ENCODE measurements around the gene KLHDC1. TPM values are rescaled to one million over a fixed set of nuclear protein-coding genes. Genes with fewer than 3 reads are reported as not detected.

The KLHDC1 gene
- total RNA-seq, 2 donors from 2014 or later: 0.35 to 0.77 TPM

- Mint-ChIP-seq H3K27ac (no peak overlapping the region), H3K27me3 (ENCODE audit: insufficient read depth) (no peaks in the 10 kb centered on the region), H3K4me3 (no peak overlapping the region), H3K36me3 (ENCODE audit: low read depth) (peaks cover 70% of the 10 kb centered on the region), H3K9me3 (no peaks in the 10 kb centered on the region), H3K4me1 (no peaks in the 10 kb centered on the region)
- no peak for DNase-seq
- Histone ChIP-seq H3K27me3 (ENCODE audit: control insufficient read depth, insufficient read depth, low read length, poor library complexity, severe bottlenecking) (no peaks in the 10 kb centered on the region), H3K27ac (ENCODE audit: low read depth, low read length) (no peak overlapping the region), H3K36me3 (ENCODE audit: control insufficient read depth, insufficient read depth, low read length) (peaks cover 98% of the 10 kb centered on the region), H3K9me3 (ENCODE audit: control insufficient read depth, low read length) (no peaks in the 10 kb centered on the region), H3K4me3 (ENCODE audit: low read length) (no peak overlapping the region), H3K4me1 (ENCODE audit: control insufficient read depth, insufficient read depth, low read length) (no peaks in the 10 kb centered on the region), H3K9ac (ENCODE audit: extremely low read depth, low read length, poor library complexity, severe bottlenecking) (no peak overlapping the region)
- 95% methylated on average over 2 to 3 of the region's 3 CpGs for WGBS, 2 experiments (ENCODE audit: insufficient coverage in 1 of 2, insufficient read length in 1 of 2)
- TF ChIP-seq CTCF (conservative IDR thresholded peaks at IDR 0.05): no peak
These were observed 90.6 kb downstream of the KLHDC1 start for GRCh38 chr14:49783394-49784014.

- Mint-ChIP-seq H3K36me3 (ENCODE audit: low read depth) (peaks cover 70% of the 10 kb centered on the region), H3K4me1 (no peaks in the 10 kb centered on the region), H3K9me3 (no peaks in the 10 kb centered on the region), H3K27me3 (ENCODE audit: insufficient read depth) (no peaks in the 10 kb centered on the region), H3K27ac (no peak overlapping the region), H3K4me3 (no peak overlapping the region)
- TF ChIP-seq CTCF (conservative IDR thresholded peaks at IDR 0.05): no peak
- no peaks in the 10 kb centered on the region for H3K4me1 ChIP-seq (ENCODE audit: control insufficient read depth, insufficient read depth, low read length)
- no peak overlapping the region for H3K27ac ChIP-seq (ENCODE audit: low read depth, low read length)
- no peak overlapping the region for H3K9ac ChIP-seq (ENCODE audit: extremely low read depth, low read length, poor library complexity, severe bottlenecking)
- H3K9me3 ChIP-seq (ENCODE audit: control insufficient read depth, low read length): no peaks in the 10 kb centered on the region
- H3K4me3 ChIP-seq (ENCODE audit: low read length): no peak overlapping the region
- peaks cover 92% of the 10 kb centered on the region for H3K36me3 ChIP-seq (ENCODE audit: control insufficient read depth, insufficient read depth, low read length)
- H3K27me3 ChIP-seq (ENCODE audit: control insufficient read depth, insufficient read depth, low read length, poor library complexity, severe bottlenecking): no peaks in the 10 kb centered on the region
- DNase-seq: no peak
- WGBS, 2 experiments (ENCODE audit: insufficient coverage in 1 of 2, insufficient read length in 1 of 2): 98% methylated on average over 2 of the region's 2 CpGs; no CpG with 5 or more reads in 1 of the 2 experiments
These were observed 93.4 kb downstream of the KLHDC1 start for GRCh38 chr14:49786315-49786714.

GRCh38 chr14:49792618-49793017, 99.7 kb downstream of the KLHDC1 start:
- Histone ChIP-seq H3K27ac (ENCODE audit: low read depth, low read length) (no peak overlapping the region), H3K4me1 (ENCODE audit: control insufficient read depth, insufficient read depth, low read length) (no peaks in the 10 kb centered on the region), H3K9me3 (ENCODE audit: control insufficient read depth, low read length) (no peaks in the 10 kb centered on the region), H3K36me3 (ENCODE audit: control insufficient read depth, insufficient read depth, low read length) (peaks cover 79% of the 10 kb centered on the region), H3K9ac (ENCODE audit: extremely low read depth, low read length, poor library complexity, severe bottlenecking) (no peak overlapping the region), H3K27me3 (ENCODE audit: control insufficient read depth, insufficient read depth, low read length, poor library complexity, severe bottlenecking) (no peaks in the 10 kb centered on the region), H3K4me3 (ENCODE audit: low read length) (no peak overlapping the region)
- H3K27ac Mint-ChIP-seq: no peak overlapping the region
- WGBS, 2 experiments (ENCODE audit: insufficient coverage in 1 of 2, insufficient read length in 1 of 2): 0% methylated on average over 1 of the region's 1 CpG; no CpG with 5 or more reads in 1 of the 2 experiments
- no peak for DNase-seq
- no peaks in the 10 kb centered on the region for H3K27me3 Mint-ChIP-seq (ENCODE audit: insufficient read depth)
- no peaks in the 10 kb centered on the region for H3K4me1 Mint-ChIP-seq
- no peak overlapping the region for H3K4me3 Mint-ChIP-seq
- TF ChIP-seq CTCF (conservative IDR thresholded peaks at IDR 0.05): no peak
- no peaks in the 10 kb centered on the region for H3K9me3 Mint-ChIP-seq
- peaks cover 83% of the 10 kb centered on the region for H3K36me3 Mint-ChIP-seq (ENCODE audit: low read depth)

Measured in endodermal cell (in vitro differentiated cells).